GM06990 (cell line): ENCODE results near the gene IL17REL.
A peak's percentile ranks its signal among the peaks of the same experiment; 100 is the strongest.

Experiments
- DNase-seq: peaks from one replicate; pipeline ENCODE4 v3.0.0-alpha.2; 2011; ENCODE audit not compliant: insufficient read length; ENCODE audit errors: extremely low read depth
- H3K27me3 ChIP-seq: replicated peaks from 2 replicates; pipeline ENCODE4 v1.6.0; 2011; ENCODE audit warnings: low read length; ENCODE audit not compliant: control insufficient read depth, insufficient read depth
- H3K36me3 ChIP-seq: 2 replicates; pipeline ENCODE4 v1.5.1; 2011; ENCODE audit warnings: low read length; ENCODE audit not compliant: control insufficient read depth, insufficient read depth
- H3K4me3 ChIP-seq: replicated peaks from 2 replicates; pipeline ENCODE4 v1.5.1; 2011; ENCODE audit warnings: low read depth, mild to moderate bottlenecking, control low read depth, low read length
- CTCF ChIP-seq: IDR thresholded peaks from 2 replicates; pipeline ENCODE4 v1.5.1; 2011; ENCODE audit warnings: low read length, control low read depth, mild to moderate bottlenecking, inconsistent platforms; ENCODE audit not compliant: insufficient read depth, poor library complexity, severe bottlenecking

IL17REL gene

GRCh38 chr22:50019316-50019715 lies 6.8 kb upstream of the IL17REL start:
- TF ChIP-seq CTCF: no peak
- Histone ChIP-seq H3K4me3 (no peak overlapping the region), H3K27me3 (no peaks in the 10 kb centered on the region), H3K36me3 (no peaks in the 10 kb centered on the region)
- DNase-seq: no peak

- Histone ChIP-seq H3K36me3 (no peaks in the 10 kb centered on the region), H3K27me3 (no peaks in the 10 kb centered on the region), H3K4me3 (no peak overlapping the region)
- TF ChIP-seq CTCF: no peak
- DNase-seq: no peak
These were observed 6.2 kb upstream of the IL17REL start for GRCh38 chr22:50018608-50019285.

- no peaks in the 10 kb centered on the region for H3K27me3 ChIP-seq
- no peaks in the 10 kb centered on the region for H3K36me3 ChIP-seq
- DNase-seq: no peak
- TF ChIP-seq CTCF: no peak
- no peak overlapping the region for H3K4me3 ChIP-seq
These were observed 5.2 kb upstream of the IL17REL start for GRCh38 chr22:50017701-50018224.

GRCh38 chr22:50016988-50017700 lies 4.6 kb upstream of the IL17REL start:
- peak; percentile 80 for DNase-seq
- Histone ChIP-seq H3K36me3 (no peaks in the 10 kb centered on the region), H3K4me3 (peak overlapping the region; percentile 5; the same call in 1 of the 2 replicates), H3K27me3 (no peaks in the 10 kb centered on the region)
- no peak for TF ChIP-seq CTCF

GRCh38 chr22:50016308-50016987 lies 3.9 kb upstream of the IL17REL start:
- no peak for TF ChIP-seq CTCF
- H3K36me3 ChIP-seq: no peaks in the 10 kb centered on the region
- no peak for DNase-seq
- H3K4me3 ChIP-seq: no peak overlapping the region
- no peaks in the 10 kb centered on the region for H3K27me3 ChIP-seq
